ENCODE data around the gene CR1. TPM values are rescaled to one million over a fixed set of nuclear protein-coding genes. Genes with fewer than 3 reads are reported as not detected.

CR1 gene
- 0.07 TPM for total RNA-seq (2021; ENCODE audit: unreplicated experiment)
- polyA plus RNA-seq (2012), result not detected in 2 replicates
- Bru-seq, nascent RNA, result percentile 3 among the genes with signal in this experiment
- not detected for BruChase-seq, experiment 1, labeled RNA remaining after a 6-hour chase
- BruChase-seq, experiment 2, labeled RNA remaining after a 2-hour chase, result not detected
- long read RNA-seq, result 0 reads

GRCh38 chr1:207495801-207496792 lies at the start of gene CR1:
Gene CR1, plus strand, starts transcription at chr1:207496157. Its CDS starts 111 bp downstream, at chr1:207496268.
- no peak within 1 kb of the TSS for H3K27ac ChIP-seq (ENCODE audit: low read depth, low read length)
- DNase-seq (ENCODE audit: low read depth, low spot score), result no peak
- no peak within 1 kb of the TSS for H2AFZ ChIP-seq (ENCODE audit: low read depth, low read length, poor library complexity, severe bottlenecking)
- BruUV-seq (replicated peaks), result no TSS peak
- no peaks in the 10 kb centered on the region for H4K20me1 ChIP-seq (ENCODE audit: insufficient read depth)
- no peak within 1 kb of the TSS for H3K4me2 ChIP-seq (ENCODE audit: low read length)
- no peaks in the 10 kb centered on the region for H3K36me3 ChIP-seq (ENCODE audit: control insufficient read depth in 1 of 2, insufficient read depth in 2 of 2, low read length in 2 of 2)
- no peak within 1 kb of the TSS for H3K9ac ChIP-seq (ENCODE audit: low read length)
- H3K4me1 ChIP-seq (ENCODE audit: control insufficient read depth in 1 of 2, insufficient read depth in 2 of 2, low read length in 2 of 2), result no peaks in the 10 kb centered on the region
- no peak for ATAC-seq
- H3K9me2 ChIP-seq (ENCODE audit: insufficient read depth), result no peaks in the 10 kb centered on the region
- no peak for TF ChIP-seq JUND (IDR thresholded peaks at IDR 0.05)
- no peak for TF ChIP-seq REST (IDR thresholded peaks at IDR 0.05; ENCODE audit: low read depth)
- TF ChIP-seq ZBTB33 (IDR thresholded peaks at IDR 0.05; ENCODE audit: extremely low read depth, insufficient replicate concordance, low read length), result no peak
- TF ChIP-seq FOSL1 (IDR thresholded peaks at IDR 0.05; ENCODE audit: low read depth), result no peak
- no peak for TF ChIP-seq POLR2A (IDR thresholded peaks at IDR 0.05; ENCODE audit: borderline replicate concordance, extremely low read depth, insufficient read depth, insufficient read length)
- no peak for TF ChIP-seq POLR2AphosphoS5 (IDR thresholded peaks at IDR 0.05; ENCODE audit: low read depth, low read length)
- no peak for TF ChIP-seq MAX (IDR thresholded peaks at IDR 0.05)
- no peaks in the 10 kb centered on the region for H3K9me3 ChIP-seq (ENCODE audit: control insufficient read depth in 1 of 2, insufficient read depth in 1 of 2, low read depth in 1 of 2, low read length in 2 of 2)
- POLR2A ChIA-PET, result no interaction called here
- RAD21 ChIA-PET (ENCODE audit: low non-redundant PET in 1 of 2, low total read pairs in 2 of 2, uncharacterized antibody in 2 of 2, unreplicated experiment in 2 of 2), result no interaction called here
- no peaks in the 10 kb centered on the region for H3K79me2 ChIP-seq (ENCODE audit: insufficient read depth, low read length)
- CTCF ChIA-PET, result no interaction called here
- H3K4me3 ChIP-seq (replicated peaks in 1 of 2; ENCODE audit: low read depth in 1 of 2, low read length in 2 of 2), result no peak within 1 kb of the TSS
- intact Hi-C loops (cut with micrococcal nuclease), result loop anchor here (5.0 kb wide), 1 partner anchor 239 kb away; no protein-coding TSS in a partner anchor
- no peaks in the 10 kb centered on the region for H3K27me3 ChIP-seq (ENCODE audit: insufficient read depth, low read length)

All from HCT116 (cell line).